ENCODE data around the gene FGD5.
"Not testable (repeated sequence)": the region's sequence is repeated elsewhere in the genome, so short reads cannot be mapped to it uniquely, and the experiment has no call there.

FGD5 gene

DNA sequence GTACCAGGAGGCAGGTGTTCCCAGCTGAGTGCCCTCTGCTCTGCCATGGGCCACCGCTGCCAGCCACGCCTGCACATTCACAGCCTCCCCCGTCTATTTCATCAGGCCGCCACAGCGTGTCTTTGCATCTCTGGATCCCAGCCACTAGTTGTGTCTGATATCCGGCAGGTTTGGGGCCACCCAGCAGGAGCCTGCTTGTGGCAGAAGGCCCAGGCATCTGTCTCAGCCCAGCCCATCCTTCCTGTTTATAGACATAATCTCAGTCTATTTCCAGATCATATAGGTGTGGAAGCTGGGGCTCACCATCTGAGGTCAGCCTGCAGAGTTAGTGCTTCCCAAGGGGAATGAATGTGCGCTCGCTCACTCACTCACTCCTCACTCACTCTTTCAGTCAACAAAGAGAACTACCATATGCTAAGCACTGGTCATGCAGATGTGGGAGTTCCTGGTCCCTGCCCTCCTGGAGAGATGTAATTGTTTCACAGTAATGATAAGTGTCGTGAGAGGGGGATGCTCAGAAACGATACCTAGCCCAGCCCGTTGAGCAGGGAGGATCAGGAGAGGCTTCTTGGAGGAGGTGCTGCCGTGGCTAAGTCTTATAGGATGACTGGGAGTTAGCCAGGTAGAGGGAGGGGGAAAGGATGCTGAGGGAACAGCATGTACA, 60.6 kb downstream of the FGD5 start:
- DNase-seq: no peak

- DNase-seq: no peak
Measured at GRCh38 chr3:14880447-14881106, 61.8 kb downstream of the FGD5 start.

- no peak for DNase-seq
Measured at GRCh38 chr3:14883226-14883625, 64.5 kb downstream of the FGD5 start.

DNA sequence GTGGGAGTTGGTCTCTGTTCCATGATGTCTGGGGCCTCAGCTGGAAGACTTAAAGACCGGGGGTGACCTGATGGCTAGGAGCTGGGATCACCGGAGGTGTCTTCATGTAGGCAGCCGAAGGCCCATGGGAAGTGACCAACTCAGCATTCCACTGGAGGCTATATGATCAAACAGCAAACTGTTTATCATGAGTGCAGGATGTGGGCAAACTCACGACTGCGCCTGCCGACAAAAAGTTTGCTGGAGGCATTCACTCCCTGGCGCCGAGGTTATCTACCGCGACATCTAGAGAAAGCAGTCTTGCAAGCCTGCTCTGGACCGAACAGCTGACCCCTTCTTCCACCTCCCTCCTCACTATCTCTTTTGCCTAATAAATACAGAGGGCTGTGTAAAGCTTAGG, 65.9 kb downstream of the FGD5 start:
- DNase-seq: no peak

- no peak for DNase-seq
Measured at GRCh38 chr3:14885307-14885706, 66.5 kb downstream of the FGD5 start.

DNA sequence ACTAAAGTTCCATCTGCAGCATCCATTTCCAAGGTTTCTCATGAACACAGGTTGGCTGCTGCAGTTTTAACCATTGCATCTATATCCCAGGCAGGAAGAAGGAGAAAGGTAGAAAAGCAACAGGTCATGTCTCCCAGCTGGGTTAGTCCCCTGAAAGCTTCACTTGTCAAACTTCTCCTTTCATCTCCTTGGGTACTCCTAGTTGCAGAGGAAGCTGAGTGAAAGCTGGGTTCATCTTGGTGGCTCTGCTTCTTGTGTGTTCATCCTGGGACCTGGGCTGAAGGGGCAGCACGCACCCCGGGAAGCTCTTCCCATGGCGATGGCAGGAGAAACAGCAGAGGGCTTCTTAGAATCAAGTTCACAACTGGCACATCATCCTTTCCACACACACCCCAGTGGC, 67.3 kb downstream of the FGD5 start:
- no peak for DNase-seq

GRCh38 chr3:14889205-14889604, 70.4 kb downstream of the FGD5 start:
- no peak for DNase-seq

GRCh38 chr3:14889943-14890342, 71.2 kb downstream of the FGD5 start:
- DNase-seq: no peak

GRCh38 chr3:14890476-14890875, 71.7 kb downstream of the FGD5 start:
- DNase-seq: no peak

DNA sequence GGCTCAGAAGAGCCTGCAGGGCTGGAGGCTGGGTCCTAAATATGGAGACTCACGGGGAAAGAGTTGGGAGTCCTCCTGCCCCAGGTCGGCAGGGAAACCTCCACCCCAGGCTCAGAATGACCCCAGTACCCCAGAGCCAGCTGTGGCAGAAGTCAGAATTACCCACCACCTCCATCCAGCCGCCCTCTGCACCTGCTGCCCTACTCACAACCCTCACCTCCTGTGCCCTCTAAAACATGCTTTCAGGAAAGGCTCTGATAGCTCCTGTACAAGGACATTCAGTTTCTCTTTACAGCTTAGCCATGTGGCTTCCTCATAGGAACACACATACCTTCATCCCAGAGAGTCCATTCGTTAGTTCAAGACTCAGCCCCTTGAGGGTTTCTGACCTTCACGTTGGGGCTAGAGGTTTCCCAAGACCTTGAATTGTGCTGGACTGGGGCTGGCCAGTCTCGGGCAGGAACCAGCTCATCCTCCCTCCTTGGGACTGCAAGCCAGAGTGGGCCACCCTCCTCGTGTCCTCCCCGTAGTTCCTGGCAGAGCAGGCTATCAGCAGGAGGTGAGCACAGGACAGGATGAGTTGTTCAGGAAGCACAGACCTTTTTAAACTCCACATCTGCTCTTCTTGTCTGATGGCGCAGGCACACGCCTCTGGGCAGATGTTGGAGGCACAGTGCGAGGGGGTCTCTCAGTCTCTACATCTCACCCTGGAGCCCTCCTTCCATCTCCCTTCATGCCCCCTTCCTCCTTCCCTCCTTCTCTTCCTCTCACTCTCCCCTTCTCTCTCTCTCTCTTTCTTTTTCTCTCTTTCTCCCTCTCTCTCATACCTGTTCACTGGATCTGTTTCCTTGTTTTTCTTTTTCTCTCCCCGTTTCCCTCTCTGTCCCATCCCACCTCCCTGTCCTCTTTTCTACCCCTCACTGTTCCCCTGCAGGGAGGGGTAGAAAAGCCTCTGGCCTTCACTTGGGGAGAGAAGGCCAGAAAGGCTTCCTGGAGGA, 72.7 kb downstream of the FGD5 start:
- no peak for DNase-seq

DNA sequence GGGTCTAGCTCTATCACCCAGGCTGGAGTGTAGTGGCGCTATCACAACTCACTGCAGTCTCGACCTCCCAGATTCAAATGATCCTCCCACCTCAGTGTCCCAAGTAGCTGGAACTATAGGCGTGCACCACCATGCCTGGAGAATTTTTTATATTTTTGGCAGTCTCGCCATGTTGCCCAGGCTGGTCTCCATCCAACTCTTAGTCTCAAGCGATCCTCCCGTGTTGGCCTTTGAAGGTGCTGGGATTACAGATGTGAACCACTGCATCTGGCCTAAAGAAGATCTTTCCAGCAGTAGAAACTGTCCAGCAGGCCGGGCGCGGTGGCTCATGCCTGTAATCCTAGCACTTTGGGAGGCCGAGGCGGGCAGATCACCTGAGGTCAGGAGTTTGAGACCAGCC, 73.5 kb downstream of the FGD5 start:
- DNase-seq: no peak

GRCh38 chr3:14894085-14894484, 75.3 kb downstream of the FGD5 start:
- DNase-seq: no peak

DNA sequence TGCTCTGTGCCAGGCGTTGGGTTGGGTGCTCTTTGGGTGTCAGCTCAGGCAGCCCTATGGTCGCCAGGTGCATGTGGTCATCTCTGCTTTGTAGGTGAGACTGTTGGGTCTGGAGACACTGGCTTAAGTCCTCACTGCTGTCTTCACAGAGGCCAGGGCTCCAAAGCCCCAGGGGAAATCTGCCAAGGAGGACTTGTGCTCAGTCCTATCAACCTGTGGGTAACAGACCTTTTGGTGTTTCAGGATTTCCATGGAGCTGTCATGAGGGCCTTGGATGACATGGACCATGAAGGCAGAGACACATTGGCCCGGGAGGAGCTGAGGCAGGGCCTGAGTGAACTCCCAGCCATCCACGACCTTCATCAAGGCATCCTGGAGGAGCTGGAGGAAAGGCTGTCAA, 78.5 kb downstream of the FGD5 start:
- DNase-seq: no peak

DNA sequence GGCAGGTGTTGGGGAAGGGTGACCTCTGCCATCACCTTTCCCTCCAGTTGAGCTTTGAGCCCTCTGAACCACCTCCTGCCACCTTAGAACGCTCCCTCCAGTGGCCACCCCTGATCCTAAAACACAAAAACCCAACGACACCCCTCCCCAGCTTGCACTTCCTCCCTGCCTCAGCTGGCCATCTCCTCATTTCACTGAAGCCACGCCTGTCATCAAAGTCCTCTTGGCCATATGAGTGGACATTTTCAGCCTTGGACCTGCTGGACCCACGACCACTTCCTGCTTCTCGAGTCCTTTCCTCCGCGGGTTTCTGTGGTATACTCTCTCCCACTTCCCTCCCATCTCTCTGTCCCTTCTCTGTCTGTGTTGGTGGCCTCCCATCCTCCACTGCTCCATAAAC, 80.2 kb downstream of the FGD5 start:
- no peak for DNase-seq

- no peak for DNase-seq
Measured at GRCh38 chr3:14899993-14900618, 81.3 kb downstream of the FGD5 start.

GRCh38 chr3:14900881-14901873, 82.4 kb downstream of the FGD5 start:
- no peak for DNase-seq

- no peak for DNase-seq
Measured at GRCh38 chr3:14902719-14903118, 84.0 kb downstream of the FGD5 start.

DNA sequence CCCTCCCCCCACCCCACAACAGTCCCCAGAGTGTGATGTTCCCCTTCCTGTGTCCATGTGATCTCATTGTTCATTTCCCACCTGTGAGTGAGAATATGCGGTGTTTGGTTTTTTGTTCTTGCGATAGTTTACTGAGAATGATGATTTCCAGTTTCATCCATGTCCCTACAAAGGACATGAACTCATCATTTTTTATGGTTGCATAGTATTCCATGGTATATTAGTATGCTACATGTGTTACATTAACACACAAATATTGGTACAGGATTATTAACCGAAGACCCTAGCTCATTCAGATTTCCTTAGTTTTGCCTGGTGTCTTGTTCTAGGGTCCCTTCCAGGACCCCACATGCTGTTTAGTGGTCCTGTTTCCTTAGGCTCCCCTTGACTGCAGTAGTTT, 84.7 kb downstream of the FGD5 start:
- DNase-seq: not testable (repeated sequence)

GRCh38 chr3:14905055-14905657, 86.4 kb downstream of the FGD5 start:
- no peak for DNase-seq

- DNase-seq: no peak
Measured at GRCh38 chr3:14906355-14906971, 87.7 kb downstream of the FGD5 start.

All from NCI-H446 treated with DMSO at 0.1 percent for 48 hours (cell line).